NOMO-1 treated with dmso at 0.1 percent for 144 hours (cell line): ENCODE data around the gene HBQ1.
"Not testable (repeated sequence)": the region's sequence is repeated elsewhere in the genome, so short reads cannot be mapped to it uniquely, and the experiment has no call there.

Experiments
- DNase-seq: peaks from one replicate; lab custom pipeline; 2025; ENCODE audit not compliant: unreplicated experiment; lab: John Stamatoyannopoulos, UW

The HBQ1 gene

DNA sequence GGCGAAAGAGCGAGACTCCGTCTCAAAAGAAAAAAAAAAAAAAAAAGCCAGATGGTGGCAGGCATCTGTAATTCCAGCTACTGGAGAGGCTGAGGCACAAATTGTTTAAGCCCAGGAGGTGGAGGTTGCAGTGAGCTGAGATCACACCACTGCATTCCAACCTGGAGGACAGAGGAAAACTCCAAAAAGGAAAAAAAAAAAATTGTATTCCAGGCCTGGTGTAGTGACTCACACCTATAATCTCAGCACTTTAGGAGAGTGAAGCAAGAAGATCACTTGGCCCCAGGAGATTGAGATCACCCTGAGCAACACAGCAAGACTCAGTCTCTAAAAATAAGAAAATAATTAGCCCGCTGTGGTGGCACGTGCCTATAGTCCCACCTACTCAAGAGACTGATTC lies 20.1 kb downstream of the HBQ1 start:
- no peak for DNase-seq

GRCh38 chr16:203246-203645 lies 23.0 kb downstream of the HBQ1 start:
- no peak for DNase-seq

GRCh38 chr16:204046-204445 lies 23.8 kb downstream of the HBQ1 start:
- DNase-seq, result not testable (repeated sequence)

- DNase-seq, result not testable (repeated sequence)
Measured at GRCh38 chr16:209359-209758, 29.1 kb downstream of the HBQ1 start.

- DNase-seq, result not testable (repeated sequence)
Measured at GRCh38 chr16:211631-212180, 31.4 kb downstream of the HBQ1 start.

DNA sequence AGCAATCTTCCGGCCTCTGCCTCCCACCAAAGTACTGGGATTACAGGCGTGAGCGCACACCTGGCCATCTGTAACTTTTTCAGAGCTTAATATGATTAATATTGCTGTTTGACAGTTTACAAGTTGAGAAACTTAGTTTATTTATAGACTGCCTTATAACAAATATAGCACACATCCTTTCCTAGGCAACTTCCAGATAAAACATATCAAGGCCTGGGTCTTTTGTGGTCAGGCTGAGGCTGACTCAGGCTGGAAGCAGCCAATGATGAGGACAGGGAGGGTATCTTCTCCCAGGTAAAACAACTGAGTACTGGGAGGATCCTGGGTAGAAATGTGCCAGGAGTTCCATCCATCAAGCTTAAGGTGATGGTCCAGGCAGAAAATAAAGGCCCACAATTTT lies 32.7 kb downstream of the HBQ1 start:
- DNase-seq, result no peak

DNA sequence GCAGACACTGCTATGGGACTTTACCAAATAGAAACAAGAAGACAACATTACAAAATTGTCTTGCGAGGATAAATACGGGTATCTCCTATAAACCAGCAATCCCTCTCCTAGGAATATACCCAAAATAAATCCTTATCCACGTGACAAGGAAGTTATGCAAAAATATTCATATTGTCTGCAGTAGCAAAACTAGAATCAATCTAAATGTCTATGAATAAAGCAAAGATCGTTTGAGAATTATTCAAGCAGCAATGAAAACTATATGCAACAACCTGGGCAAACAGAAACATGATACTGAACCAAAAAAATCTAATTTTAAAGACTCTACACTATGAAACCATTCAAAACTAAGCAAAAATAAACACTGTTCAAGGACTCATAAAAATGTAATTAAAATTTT lies 39.8 kb downstream of the HBQ1 start:
- DNase-seq, result no peak

DNA sequence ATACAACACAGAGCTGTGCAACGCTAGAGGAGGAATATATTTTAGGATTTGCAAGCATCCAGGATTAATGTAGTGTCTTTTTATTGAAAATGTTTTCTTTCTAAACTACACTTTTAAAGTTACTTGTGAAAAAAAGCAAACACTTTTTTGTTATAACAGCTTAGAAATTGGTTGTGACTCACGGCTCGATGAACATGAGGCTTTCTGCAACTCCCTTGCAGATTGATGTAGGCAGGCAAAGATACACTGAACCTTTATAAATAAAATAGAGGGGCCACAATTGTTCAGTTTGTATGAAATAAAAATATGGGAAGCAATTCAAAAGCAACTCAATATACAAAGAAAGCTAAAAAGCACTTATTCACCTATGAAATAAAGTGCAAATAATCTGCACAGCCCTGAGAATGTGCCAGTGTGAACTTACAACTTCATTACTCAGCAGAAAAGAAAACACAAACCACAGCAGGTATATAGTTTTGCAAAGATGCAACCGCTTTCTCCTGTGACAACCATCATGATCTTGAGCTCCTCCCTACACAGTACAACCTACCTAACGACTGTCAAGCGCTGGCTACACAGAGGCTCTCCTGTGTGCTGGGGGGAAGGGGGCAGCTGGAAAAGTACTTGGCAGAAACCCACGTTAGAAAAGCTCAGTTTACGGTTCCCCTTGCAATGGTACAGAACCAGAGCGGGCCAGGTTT lies 48.0 kb downstream of the HBQ1 start:
- no peak for DNase-seq

DNA sequence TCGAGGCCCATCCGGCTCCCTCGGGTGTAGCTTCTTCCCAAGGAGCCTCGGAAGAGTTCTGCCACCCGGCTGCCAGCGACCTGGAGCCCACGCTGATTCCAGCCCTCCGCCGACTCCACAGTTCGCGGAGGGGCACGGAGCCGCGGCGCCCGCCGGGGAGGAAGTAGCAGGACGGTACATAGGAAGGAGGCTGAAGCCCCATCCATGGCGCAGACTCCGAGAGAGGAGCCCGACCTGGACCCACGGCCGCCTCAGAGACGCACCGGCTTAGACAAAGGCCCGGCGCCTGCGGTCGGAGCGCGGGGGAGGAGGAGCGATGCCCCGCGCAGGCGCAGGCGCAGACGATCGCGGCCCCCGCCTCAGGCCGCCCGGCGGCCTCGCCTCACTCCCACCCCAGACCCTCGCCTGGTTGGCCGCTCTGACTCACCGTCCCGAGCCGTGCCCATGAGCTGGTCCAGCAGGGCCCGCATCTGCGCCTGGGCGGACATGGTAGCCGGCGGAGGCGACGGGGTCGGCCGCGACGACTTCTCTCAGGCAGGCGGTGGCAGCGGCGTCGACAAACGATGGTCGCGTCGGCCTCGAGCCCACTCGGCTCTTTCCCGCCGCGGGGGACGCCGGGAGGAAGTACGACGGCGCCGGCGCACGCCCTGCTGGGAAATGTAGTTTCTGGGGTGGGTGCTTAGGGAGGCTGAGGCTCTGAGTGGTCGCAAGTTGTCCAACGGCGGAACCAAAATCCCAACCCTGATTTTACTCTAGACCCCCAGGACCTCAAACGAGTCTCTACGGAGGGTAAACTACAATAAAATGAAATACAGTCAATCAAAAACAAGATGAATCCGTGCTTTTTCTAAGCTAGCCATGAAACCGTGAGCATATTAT lies 48.8 kb downstream of the HBQ1 start, which contains the start of gene LUC7L:
Gene LUC7L (minus strand): TSS at position 598 of the 879 bp plus-strand sequence. CDS start 110 bp downstream, at position 488.
- peak; percentile 72 for DNase-seq

GRCh38 chr16:229731-230281 lies 49.5 kb downstream of the HBQ1 start:
- no peak for DNase-seq

DNA sequence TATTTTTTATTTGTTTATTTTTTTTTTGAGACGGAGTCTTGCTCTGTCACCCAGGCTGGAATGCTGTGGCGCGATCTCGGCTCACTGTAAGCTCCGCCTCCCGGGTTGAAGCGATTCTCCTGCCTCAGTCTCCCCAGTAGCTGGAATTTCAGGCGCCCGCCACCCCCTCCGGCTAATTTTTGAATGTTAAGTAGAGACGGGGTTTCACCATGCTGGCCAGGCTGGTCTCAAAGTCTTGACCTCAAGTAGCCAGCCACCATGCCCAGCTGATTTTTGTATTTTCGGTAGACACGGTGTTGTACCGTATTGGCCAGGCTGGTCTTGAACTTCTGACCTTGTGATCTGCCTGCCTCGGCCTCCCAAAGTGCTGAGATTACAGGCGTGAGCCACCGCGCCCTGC lies 50.1 kb downstream of the HBQ1 start:
- not testable (repeated sequence) for DNase-seq
